H9 (cell line): ENCODE data around the gene GFER. TPM values are rescaled to one million over a fixed set of nuclear protein-coding genes. Genes with fewer than 3 reads are reported as not detected.

Source experiments
- DNase-seq: peaks from one replicate; pipeline ENCODE4 v3.0.0-alpha.2; 2017
- H2AFZ ChIP-seq: one replicate; pipeline ENCODE4 v1.6.1; 2013; ENCODE audit warnings: mild to moderate bottlenecking, low read length, control low read depth, moderate library complexity
- H2AK5ac ChIP-seq: 2 replicates; pipeline ENCODE4 v1.6.1; 2013; ENCODE audit warnings: low read length, control low read depth, mixed read lengths; ENCODE audit not compliant: insufficient read length
- H2BK120ac ChIP-seq: one replicate; pipeline ENCODE4 v1.6.1; 2013; ENCODE audit warnings: low read depth, mild to moderate bottlenecking, low read length, control low read depth, inconsistent platforms; ENCODE audit not compliant: poor library complexity, severe bottlenecking
- H2BK12ac ChIP-seq: 2 replicates; pipeline ENCODE4 v1.6.1; 2013; ENCODE audit warnings: low read length, control low read depth, mixed read lengths, low read depth; ENCODE audit not compliant: insufficient read length
- H2BK15ac ChIP-seq: 2 replicates; pipeline ENCODE4 v1.6.1; 2013; ENCODE audit warnings: low read depth, low read length, control low read depth
- H2BK20ac ChIP-seq: one replicate; pipeline ENCODE4 v1.6.1; 2013; ENCODE audit warnings: low read depth, mild to moderate bottlenecking, low read length, control low read depth, inconsistent platforms; ENCODE audit not compliant: poor library complexity, severe bottlenecking
- H2BK5ac ChIP-seq: 2 replicates; pipeline ENCODE4 v1.6.1; 2013; ENCODE audit warnings: low read length, control low read depth, mixed read lengths; ENCODE audit not compliant: insufficient read length
- H3K14ac ChIP-seq: 2 replicates; pipeline ENCODE4 v1.6.1; 2013; ENCODE audit warnings: low read length, control low read depth; ENCODE audit not compliant: insufficient read depth
- H3K18ac ChIP-seq: 2 replicates; pipeline ENCODE4 v1.6.1; 2013; ENCODE audit warnings: low read depth, mild to moderate bottlenecking, mixed read lengths, low read length, control low read depth; ENCODE audit not compliant: insufficient read length
- H3K23ac ChIP-seq: 2 replicates; pipeline ENCODE4 v1.6.1; 2013; ENCODE audit warnings: low read length, control low read depth, mixed read lengths, low read depth; ENCODE audit not compliant: insufficient read length
- H3K23me2 ChIP-seq: 2 replicates; pipeline ENCODE4 v1.6.1; 2013; ENCODE audit warnings: low read depth, mild to moderate bottlenecking, mixed read lengths, low read length, control low read depth; ENCODE audit not compliant: insufficient read length, poor library complexity, severe bottlenecking
- H3K27ac ChIP-seq: 2 replicates; pipeline ENCODE4 v1.5.1; 2013; ENCODE audit warnings: low read length, control low read depth, mixed read lengths, low read depth; ENCODE audit not compliant: insufficient read length
- H3K27me3 ChIP-seq: 2 replicates; pipeline ENCODE4 v1.6.1; 2013; ENCODE audit warnings: low read length, control low read depth, inconsistent platforms; ENCODE audit not compliant: insufficient read depth
- H3K4ac ChIP-seq: 2 replicates; pipeline ENCODE4 v1.6.1; 2013; ENCODE audit warnings: low read depth, mild to moderate bottlenecking, control low read depth, inconsistent platforms, low read length, moderate library complexity
- H3K4me1 ChIP-seq: 2 replicates; pipeline ENCODE4 v1.6.1; 2013; ENCODE audit warnings: low read length, control low read depth, inconsistent platforms; ENCODE audit not compliant: insufficient read depth
- H3K4me2 ChIP-seq: 2 replicates; pipeline ENCODE4 v1.6.1; 2013; ENCODE audit warnings: low read length, control low read depth, mixed read lengths; ENCODE audit not compliant: insufficient read length, insufficient read depth
- H3K56ac ChIP-seq: 2 replicates; pipeline ENCODE4 v1.6.1; 2013; ENCODE audit warnings: low read depth, mild to moderate bottlenecking, mixed read lengths, low read length, control low read depth; ENCODE audit not compliant: insufficient read length
- H3K79me1 ChIP-seq: 2 replicates; pipeline ENCODE4 v1.6.1; 2013; ENCODE audit warnings: low read depth, mild to moderate bottlenecking, moderate library complexity, low read length, control low read depth, inconsistent platforms; ENCODE audit not compliant: insufficient read depth, poor library complexity, severe bottlenecking
- H3K79me2 ChIP-seq: 2 replicates; pipeline ENCODE4 v1.6.1; 2013; ENCODE audit warnings: low read length, control low read depth, inconsistent platforms; ENCODE audit not compliant: insufficient read depth
- H3K9ac ChIP-seq: 2 replicates; pipeline ENCODE4 v1.6.1; 2013; ENCODE audit warnings: low read length, control low read depth, mixed read lengths; ENCODE audit not compliant: insufficient read length; ENCODE audit errors: extremely low read depth
- H3K9me3 ChIP-seq: one replicate; pipeline ENCODE4 v1.6.1; 2013; ENCODE audit warnings: low read depth, low read length, inconsistent platforms; ENCODE audit not compliant: control insufficient read depth
- H3T11ph ChIP-seq: one replicate; pipeline ENCODE4 v1.6.1; 2013; ENCODE audit warnings: mild to moderate bottlenecking, low read length, control low read depth, inconsistent platforms
- H4K20me1 ChIP-seq: one replicate; pipeline ENCODE4 v1.6.1; 2013; ENCODE audit not compliant: control insufficient read depth, insufficient read length, insufficient read depth
- H4K5ac ChIP-seq: 2 replicates; pipeline ENCODE4 v1.6.1; 2013; ENCODE audit warnings: low read depth, mild to moderate bottlenecking, mixed read lengths, low read length, control low read depth; ENCODE audit not compliant: insufficient read length
- H4K8ac ChIP-seq: replicated peaks from 2 replicates; pipeline ENCODE4 v1.6.1; 2013; ENCODE audit warnings: low read length, control low read depth, mixed read lengths, low read depth; ENCODE audit not compliant: insufficient read length
- H4K91ac ChIP-seq: 2 replicates; pipeline ENCODE4 v1.6.1; 2013; ENCODE audit warnings: low read depth, mild to moderate bottlenecking, moderate library complexity, mixed read lengths, low read length, control low read depth; ENCODE audit not compliant: insufficient read length
- H3K27ac Mint-ChIP-seq, 3 experiments: 2 replicates in 2 of 3; 3 replicates in 1 of 3; pipeline ENCODE4 v1.8.0; 2020 to 2021; ENCODE audit warnings: mixed read lengths in 3 of 3, mild to moderate bottlenecking in 1 of 3, moderate library complexity in 1 of 3
- H3K27me3 Mint-ChIP-seq: 2 replicates; pipeline ENCODE4 v1.8.0; 2021; ENCODE audit warnings: low read depth, mild to moderate bottlenecking, moderate library complexity, mixed read lengths
- H3K36me3 Mint-ChIP-seq, 3 experiments: 2 replicates in 2 of 3; 3 replicates in 1 of 3; pipeline ENCODE4 v1.8.0; 2020 to 2021; ENCODE audit warnings: low read depth in 3 of 3, mixed read lengths in 3 of 3; ENCODE audit not compliant: insufficient read depth in 1 of 3
- H3K4me1 Mint-ChIP-seq, 2 experiments: 2 replicates each; pipeline ENCODE4 v1.8.0; 2020; ENCODE audit warnings: mixed read lengths in 2 of 2
- H3K4me3 Mint-ChIP-seq, 2 experiments: 2 replicates in 1 of 2; 3 replicates in 1 of 2; pipeline ENCODE4 v1.8.0; 2020 to 2021; ENCODE audit warnings: mild to moderate bottlenecking in 2 of 2, mixed read lengths in 2 of 2, moderate library complexity in 1 of 2
- H3K9me3 Mint-ChIP-seq, 2 experiments: 2 replicates in 1 of 2; 3 replicates in 1 of 2; pipeline ENCODE4 v1.8.0; 2020; ENCODE audit warnings: mild to moderate bottlenecking in 2 of 2, mixed read lengths in 2 of 2, moderate library complexity in 1 of 2
- WGBS: extraction: QIAGEN DNeasy Blood & Tissue Kit; methylation state at CpG from one replicate; pipeline ENCODE4 v1.1.7; 2013; ENCODE audit warnings: missing lambda C conversion rate, low lambda C conversion rate, mixed read lengths; ENCODE audit not compliant: insufficient read length; ENCODE audit errors: extremely low coverage; 5-methylcytosine and 5-hydroxymethylcytosine counted together
- total RNA-seq: library from RNA; stranded (reverse); gene quantifications from 2 replicates; pipeline ENCODE4 v1.2.1, GENCODE V29; 2021
- TF ChIP-seq, protein P1 (sequence below): fragments of 200-600 bp; sonication (generic); conservative IDR thresholded peaks from 3 replicates; pipeline ENCODE4 v1.8.0; 2021; ENCODE audit warnings: antibody characterized with exemption, mild to moderate bottlenecking

Gene GFER
- total RNA-seq, 1 experiment from 2014 or later = 49.1 TPM

DNA sequence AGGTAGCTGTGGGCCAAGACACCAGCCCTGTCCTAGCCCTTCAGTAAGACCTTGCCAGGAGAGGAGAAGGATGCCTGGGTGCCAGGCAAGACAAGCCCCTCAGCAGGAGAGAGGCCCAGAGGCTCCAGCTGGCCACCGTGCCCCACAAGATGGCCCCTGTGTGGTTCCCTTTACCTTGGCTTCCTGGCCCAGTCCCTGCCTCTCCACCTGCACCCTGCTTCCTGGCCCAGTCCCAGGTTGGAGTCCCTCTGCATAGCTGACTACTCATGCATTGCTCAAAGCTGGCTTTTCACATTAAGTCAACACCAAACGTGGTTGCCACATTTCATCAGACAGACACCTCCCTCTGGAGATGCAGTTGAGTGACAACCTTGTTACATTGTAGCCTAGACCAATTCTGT, 9.7 kb downstream of the GFER start:
- no peak overlapping the region for H2BK120ac ChIP-seq
- H3K4me1 ChIP-seq = no peaks in the 10 kb centered on the region; the same call in 1 of the 2 replicates
- H3K27ac ChIP-seq = no peak overlapping the region
- no peak overlapping the region for H3K27ac Mint-ChIP-seq
- no peak overlapping the region for H2AFZ ChIP-seq
- H4K20me1 ChIP-seq = no peaks in the 10 kb centered on the region
- H2BK12ac ChIP-seq = no peak overlapping the region
- H3K23ac ChIP-seq = no peak overlapping the region
- peaks cover 5 to 17% (median 17%) of the 10 kb centered on the region in 3 experiments; a peak in 6 of 7 replicates for H3K36me3 Mint-ChIP-seq
- TF ChIP-seq, protein P1, sequence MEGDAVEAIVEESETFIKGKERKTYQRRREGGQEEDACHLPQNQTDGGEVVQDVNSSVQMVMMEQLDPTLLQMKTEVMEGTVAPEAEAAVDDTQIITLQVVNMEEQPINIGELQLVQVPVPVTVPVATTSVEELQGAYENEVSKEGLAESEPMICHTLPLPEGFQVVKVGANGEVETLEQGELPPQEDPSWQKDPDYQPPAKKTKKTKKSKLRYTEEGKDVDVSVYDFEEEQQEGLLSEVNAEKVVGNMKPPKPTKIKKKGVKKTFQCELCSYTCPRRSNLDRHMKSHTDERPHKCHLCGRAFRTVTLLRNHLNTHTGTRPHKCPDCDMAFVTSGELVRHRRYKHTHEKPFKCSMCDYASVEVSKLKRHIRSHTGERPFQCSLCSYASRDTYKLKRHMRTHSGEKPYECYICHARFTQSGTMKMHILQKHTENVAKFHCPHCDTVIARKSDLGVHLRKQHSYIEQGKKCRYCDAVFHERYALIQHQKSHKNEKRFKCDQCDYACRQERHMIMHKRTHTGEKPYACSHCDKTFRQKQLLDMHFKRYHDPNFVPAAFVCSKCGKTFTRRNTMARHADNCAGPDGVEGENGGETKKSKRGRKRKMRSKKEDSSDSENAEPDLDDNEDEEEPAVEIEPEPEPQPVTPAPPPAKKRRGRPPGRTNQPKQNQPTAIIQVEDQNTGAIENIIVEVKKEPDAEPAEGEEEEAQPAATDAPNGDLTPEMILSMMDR = no peak
- no peak overlapping the region for H3K56ac ChIP-seq
- no peaks in the 10 kb centered on the region; a peak in 1 of 5 replicates for H3K9me3 Mint-ChIP-seq
- no peak overlapping the region for H3T11ph ChIP-seq
- H3K4ac ChIP-seq = no peak overlapping the region
- no peak overlapping the region for H4K91ac ChIP-seq
- no peaks in the 10 kb centered on the region for H3K79me2 ChIP-seq
- peak overlapping the region in 1 of 2 experiments; percentile 68; a peak in 2 of 5 replicates for H3K4me3 Mint-ChIP-seq
- no peak overlapping the region for H2BK20ac ChIP-seq
- H3K4me1 Mint-ChIP-seq = peaks cover 14 to 16% of the 10 kb centered on the region in 2 experiments
- H3K27me3 Mint-ChIP-seq = peaks cover 31% of the 10 kb centered on the region
- H3K4me2 ChIP-seq = no peak overlapping the region
- H2BK15ac ChIP-seq = no peak overlapping the region
- H3K9ac ChIP-seq = no peak overlapping the region
- peaks cover 18% of the 10 kb centered on the region for H3K23me2 ChIP-seq
- no peak overlapping the region for H2AK5ac ChIP-seq
- no peak for DNase-seq
- H2BK5ac ChIP-seq = no peak overlapping the region
- no peaks in the 10 kb centered on the region for H3K9me3 ChIP-seq
- no peak overlapping the region for H3K14ac ChIP-seq
- WGBS = no CpG with 5 or more reads among the region's 2 CpGs
- H3K79me1 ChIP-seq = no peaks in the 10 kb centered on the region
- peaks cover 11% of the 10 kb centered on the region; the same call in 1 of the 2 replicates for H3K27me3 ChIP-seq
- H4K5ac ChIP-seq = no peak overlapping the region
- no peak overlapping the region for H4K8ac ChIP-seq
- H3K18ac ChIP-seq = no peak overlapping the region
